Islet precursor cell (in vitro differentiated cells): ENCODE results near the gene TXN2.
"Not testable (repeated sequence)": the region's sequence is repeated elsewhere in the genome, so short reads cannot be mapped to it uniquely, and the experiment has no call there.

Experiments used
- DNase-seq: peaks from one replicate; pipeline ENCODE4 v3.0.0-alpha.2; 2018

TXN2 gene

GRCh38 chr22:36454916-36455570, 26.4 kb downstream of the TXN2 start:
- peak; percentile 97 for DNase-seq

GRCh38 chr22:36453855-36454378, 27.5 kb downstream of the TXN2 start:
- DNase-seq: no peak

GRCh38 chr22:36452978-36453607, 28.3 kb downstream of the TXN2 start:
- DNase-seq: not testable (repeated sequence)

GRCh38 chr22:36452250-36452977, 29.0 kb downstream of the TXN2 start:
- no peak for DNase-seq

GRCh38 chr22:36450923-36451322, 30.5 kb downstream of the TXN2 start:
- DNase-seq: not testable (repeated sequence)

DNA sequence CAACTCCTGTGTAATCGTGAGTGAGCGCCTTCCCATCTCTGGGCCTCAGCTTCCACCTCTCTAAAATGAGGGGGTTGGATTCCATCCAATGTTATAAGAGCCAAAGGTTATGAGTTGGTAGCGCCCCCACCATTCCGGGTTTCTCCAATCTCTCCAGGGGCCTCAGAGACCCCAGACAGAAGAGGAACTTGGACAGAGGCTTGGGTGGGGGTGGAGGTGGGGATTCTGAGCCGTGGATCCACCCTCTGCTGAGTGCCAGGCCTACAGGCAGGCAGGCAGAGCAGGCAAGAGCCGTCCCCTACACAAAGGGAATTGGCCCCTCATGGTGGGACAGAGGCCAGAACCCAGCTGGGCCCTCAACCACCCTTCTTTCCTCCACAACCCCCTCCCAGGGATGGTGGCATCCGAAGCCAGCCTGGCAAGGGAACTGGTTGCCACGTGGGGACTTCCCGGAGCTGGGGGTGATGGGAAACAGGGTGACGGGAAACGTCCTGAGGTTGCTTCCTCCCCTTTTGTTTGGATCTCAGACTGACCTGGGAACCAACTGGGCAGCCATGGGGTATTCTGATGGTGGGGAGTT, 31.8 kb downstream of the TXN2 start:
- DNase-seq: no peak

GRCh38 chr22:36447632-36448031, 33.8 kb downstream of the TXN2 start:
- peak; percentile 50 for DNase-seq

GRCh38 chr22:36445158-36445668, 36.2 kb downstream of the TXN2 start:
- peak; percentile 57 for DNase-seq

DNA sequence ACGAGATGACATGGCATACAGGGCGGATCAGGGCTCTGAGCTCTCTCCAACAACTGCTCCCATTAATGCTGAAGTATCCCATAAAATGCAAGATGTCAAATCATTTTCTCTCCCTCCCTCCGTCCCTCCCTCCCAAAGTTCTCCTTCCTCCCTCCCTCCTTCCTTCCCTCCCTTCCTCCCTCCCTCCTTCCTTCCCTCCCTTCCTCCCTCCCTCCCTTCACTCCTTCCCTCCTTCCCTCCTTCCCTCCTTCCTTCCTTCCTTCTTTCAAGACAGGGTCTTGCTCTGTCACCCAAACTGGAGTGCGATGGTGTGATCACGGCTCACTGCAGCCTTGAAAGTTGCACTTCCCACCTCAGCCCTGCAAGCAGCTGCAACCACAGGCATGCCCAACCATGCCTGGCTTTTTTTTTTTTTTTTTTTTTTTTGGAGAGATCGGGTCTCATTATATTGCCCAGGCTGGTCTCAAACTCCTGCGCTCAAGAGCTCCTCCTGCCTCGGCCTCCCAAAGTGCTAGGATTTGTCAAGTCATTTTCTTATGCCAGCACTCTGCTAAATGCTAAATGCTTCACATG, 38.2 kb downstream of the TXN2 start:
- DNase-seq: peak; percentile 83

GRCh38 chr22:36442506-36443197, 38.8 kb downstream of the TXN2 start:
- DNase-seq: peak; percentile 41

DNA sequence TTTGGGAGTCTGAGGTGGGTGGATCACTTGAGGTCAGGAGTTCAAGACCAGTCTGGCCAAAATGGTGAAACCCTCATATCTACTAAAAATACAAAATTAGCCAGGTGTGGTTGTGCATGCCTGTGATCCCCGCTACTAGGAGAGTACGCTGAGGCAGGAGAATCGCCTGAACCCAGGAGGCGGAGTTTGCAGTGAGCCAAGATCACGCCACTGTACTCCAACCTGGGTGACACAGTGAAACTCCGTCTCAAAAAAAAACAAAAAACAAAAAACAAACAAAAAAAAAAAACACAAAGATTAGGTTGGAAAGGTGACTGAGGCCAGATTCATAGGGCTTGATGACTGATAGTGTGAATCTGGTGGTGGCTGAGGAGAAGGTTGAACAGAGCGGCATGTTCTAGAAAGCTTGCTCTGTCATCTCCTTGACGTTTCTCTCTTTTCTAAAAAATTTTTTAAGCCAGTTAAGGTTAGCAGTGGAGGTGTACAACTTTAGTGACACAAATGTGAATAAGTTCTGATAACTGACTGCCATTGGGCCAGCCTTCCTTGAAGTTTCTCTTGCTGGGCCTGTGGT, 40.9 kb downstream of the TXN2 start:
- no peak for DNase-seq

DNA sequence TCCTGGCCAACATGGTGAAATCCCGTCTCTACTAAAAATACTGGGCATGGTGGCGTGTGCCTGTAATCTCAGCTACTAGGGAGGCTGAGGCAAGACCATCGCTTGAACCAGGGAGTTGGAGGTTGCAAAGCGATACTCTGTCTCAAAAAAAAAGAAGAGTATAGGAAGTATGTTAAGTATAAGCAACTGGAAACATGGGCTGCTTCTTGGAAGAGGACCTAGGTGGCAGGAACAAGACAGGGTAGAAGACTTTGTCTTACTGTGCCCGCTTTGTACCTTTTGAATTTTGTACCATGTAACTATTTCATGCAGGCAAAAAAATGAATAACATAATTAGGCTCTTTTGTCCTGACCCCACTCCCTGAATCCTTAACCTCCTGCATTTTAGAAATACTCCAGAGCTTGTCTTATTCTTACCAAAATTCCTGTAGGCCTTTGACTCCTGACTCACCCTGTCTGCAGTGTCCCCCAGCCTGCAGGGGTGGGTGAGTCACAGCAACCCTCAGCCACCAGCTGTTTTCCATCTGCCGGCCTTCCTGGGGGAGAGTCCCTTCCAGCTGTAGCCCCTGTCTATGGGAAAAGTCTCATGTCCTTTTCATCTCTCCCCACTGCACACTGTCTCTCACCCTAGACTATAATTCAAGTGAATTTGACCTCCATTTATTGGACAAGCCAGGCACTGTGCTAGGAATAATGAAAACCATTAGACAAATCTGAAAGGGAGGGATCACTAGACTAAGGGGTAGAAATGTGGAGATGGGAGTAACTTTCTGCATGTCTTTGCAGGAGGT, 41.8 kb downstream of the TXN2 start:
- DNase-seq: peak; percentile 96

DNA sequence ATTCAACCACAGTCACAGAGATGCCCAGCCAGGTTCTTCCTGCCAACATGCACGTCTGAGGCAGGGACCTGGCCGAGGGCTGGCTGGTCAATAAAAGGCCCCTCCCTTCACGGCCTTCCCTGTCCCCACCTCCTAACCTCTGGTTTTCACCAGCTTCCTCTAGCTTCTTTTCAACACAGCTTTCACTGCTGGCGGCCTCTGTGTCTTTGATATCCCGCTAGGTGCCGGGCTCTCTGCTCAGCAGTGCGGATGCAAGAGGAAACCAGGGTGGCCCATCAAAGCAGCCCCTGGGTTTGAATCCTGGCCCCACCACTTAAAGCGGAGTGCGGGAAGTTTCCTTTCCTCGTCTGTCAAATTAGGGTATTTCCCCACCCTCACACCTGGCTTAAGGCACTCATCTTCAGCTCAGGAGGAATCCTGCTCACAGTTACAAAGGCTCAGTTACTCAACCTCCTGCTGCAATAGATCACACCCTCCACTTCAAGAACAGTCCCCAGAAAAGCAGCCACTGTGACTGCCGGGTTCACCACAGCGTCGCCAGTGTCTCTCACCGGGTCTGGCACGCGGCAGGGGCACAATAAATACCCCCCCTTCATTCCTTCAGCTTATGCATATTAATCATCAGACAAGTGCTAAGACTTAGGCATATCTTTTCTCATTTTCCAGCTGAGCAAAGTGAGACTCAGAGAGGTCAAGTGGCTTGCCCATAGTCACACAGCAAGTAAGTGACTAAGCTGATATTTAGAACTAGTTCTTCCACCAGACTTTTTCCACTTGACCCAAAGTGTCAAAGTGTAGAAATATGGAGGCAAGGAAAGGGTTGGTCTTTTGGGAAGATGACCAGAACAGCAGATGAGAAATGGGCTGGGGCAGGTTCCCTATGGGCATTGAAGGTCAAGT, 45.7 kb downstream of the TXN2 start:
- peak; percentile 85 for DNase-seq

DNA sequence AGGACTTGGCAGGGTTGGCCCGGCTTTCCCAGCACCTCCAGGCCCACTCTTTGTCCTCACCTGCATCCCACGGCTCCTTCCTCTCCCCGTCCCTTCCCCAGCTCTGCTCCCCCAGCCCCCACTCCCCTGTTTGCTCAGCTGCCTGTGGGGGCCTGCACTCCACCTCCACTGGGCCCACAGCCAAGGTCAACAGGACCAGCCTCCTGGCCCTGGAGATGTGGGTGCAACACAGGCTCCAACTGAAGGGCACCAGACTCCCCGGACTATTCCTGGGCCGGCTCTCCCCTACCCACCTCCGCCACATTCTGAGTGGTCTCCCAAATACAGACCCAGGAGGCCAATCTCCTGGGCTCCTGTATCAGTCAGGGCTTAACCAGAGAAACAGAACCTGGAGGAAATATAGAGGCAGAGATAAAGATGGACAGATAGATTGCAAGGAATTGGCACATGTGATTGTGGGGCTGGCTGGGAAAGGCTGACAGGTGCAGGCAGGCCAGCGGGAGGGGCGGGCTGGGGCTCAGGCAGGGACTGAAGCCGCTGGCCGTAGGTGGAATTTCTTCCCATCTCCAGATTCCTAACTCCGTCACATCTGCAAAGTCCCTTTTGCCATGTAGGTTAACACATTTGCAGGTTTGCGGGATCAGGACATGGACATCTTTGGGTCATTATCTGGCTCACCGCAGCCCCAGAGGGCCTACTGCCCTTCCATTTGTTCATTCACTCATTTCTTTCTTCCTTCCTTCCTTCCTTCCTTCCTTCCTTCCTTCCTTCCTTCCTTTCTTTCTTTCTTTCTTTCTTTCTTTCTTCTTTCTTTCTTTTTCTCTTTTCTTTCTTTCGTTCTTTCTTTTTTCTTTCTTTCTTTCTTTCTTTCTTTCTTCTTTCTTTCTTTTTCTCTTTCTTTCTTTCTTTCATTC, 47.9 kb downstream of the TXN2 start:
- DNase-seq: peak; percentile 51

DNA sequence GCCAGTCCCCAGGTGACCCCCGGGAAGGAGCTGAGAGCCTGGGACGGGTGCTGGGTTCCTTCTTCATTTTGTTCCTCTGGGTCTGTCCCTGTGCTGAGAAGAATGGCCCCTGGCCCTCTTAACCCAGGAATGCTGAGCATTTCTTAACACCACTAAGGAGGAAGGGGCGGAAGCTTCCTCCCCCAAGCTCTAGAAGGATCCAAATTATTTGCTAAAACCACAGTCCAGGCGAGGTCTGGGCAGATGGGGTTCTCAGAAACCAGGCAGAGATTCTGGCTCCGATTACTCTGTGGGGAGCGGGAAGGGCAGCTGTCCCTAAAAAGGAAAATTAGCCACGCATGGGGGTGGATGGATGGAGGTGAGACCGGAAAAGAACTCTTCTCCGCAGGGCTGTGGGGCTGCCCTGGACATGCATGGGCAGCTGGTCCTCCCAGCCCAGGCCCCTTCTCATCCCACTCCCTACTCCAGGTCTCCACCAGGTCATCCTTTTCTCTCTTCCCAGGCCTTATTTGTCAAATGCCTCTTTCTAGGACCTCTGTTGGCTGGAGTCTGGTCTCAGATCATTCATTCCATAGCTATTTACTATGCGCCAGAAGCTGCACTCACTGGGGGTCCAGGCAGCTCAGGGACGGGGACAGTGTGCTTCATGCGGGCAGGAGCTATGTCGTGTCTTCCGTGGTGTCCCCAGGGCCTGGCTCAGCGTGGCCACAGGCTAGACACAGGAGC, 48.7 kb downstream of the TXN2 start:
- peak; percentile 88 for DNase-seq

DNA sequence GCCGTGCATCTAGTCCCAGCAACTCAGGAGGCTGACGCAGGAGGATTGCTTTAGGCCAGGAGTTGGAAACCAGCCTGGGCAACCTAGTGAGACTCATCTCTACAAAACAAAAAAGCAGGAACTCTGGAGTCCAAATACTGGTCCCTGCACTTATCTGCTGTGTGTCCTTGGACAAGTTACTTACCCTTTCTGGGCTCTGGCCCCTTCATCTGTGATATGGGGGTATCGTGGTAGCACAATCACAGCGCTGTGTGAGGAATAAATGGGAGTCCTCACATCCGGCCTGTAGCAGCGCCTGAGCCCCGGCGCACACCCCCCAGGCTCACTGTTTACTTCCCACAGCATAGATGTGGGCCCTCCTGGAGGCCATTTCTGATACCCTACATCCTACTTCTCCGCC, 49.5 kb downstream of the TXN2 start:
- no peak for DNase-seq

GRCh38 chr22:36430863-36431262, 50.6 kb downstream of the TXN2 start:
- DNase-seq: peak; percentile 64

- DNase-seq: not testable (repeated sequence)
Observed at GRCh38 chr22:36427952-36428351, 53.5 kb downstream of the TXN2 start.
